ELF-1 (cell line): ENCODE results near the gene TPT1.
"Not testable (repeated sequence)": the region's sequence is repeated elsewhere in the genome, so short reads cannot be mapped to it uniquely, and the experiment has no call there.

Experiments used
- DNase-seq: peaks from one replicate; pipeline ENCODE4 v3.0.0-alpha.2; 2016; ENCODE audit warnings: low read depth, low spot score

Gene TPT1

DNA sequence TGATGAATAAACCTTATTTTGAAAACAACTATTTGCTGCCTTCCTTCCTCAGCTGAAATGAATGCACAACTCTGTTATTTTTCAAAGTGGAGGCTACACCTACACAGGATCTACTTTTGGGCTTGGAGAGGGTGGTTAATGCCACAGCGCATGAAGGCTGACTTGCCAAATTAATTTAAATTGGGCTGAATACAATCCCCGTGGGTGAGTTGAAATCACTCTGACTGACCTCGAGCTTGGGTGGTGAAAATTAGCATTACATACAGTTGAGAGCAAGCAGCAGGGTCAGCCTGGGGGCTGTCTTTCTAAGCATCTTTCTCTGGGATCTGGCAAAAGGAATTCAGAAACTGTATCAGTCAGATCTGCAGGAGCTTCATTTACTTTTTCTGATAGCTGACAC is 38.5 kb downstream of the TPT1 start:
- peak; percentile 30 for DNase-seq

DNA sequence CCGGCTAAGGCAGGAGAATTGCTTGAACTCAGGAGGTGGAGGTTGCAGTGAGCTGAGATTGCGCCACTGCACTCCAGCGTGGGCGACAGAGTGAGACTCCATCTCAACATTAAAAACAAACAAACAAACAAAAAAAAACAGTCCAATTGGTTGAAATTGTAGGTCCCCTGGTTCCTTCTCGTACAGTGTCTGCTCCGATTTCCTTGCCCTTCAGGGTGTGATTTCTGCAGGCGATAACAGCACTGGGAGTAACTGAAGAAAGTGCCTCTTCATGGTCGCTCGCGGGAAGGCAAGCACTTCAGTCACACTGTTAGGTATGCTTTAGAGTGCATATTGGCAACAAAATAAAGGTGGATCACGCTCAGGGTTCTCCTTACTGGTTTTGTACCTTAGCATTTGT is 39.7 kb downstream of the TPT1 start:
- no peak for DNase-seq

- no peak for DNase-seq
Measured at GRCh38 chr13:45300190-45300985, 40.6 kb downstream of the TPT1 start.

- no peak for DNase-seq
Measured at GRCh38 chr13:45299194-45299593, 41.8 kb downstream of the TPT1 start.

DNA sequence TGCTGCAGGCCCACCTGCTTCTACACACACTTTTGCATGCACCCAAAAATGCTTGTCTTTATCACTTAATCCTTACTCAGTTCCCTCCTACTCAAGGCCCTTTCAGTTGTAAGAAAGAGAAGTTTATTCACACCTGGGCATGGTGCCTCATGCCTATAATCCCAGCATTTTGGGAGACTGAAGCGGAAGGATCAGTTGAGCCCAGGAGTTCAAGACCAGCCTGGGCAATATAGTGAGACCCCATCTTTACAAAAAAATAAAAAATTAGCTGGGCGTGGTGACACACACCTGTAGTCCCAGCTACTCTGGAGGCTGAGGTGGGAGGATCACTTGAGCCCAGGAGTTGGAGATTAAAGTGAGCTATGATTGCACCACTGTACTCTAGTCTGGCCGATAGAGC is 42.4 kb downstream of the TPT1 start:
- DNase-seq, result not testable (repeated sequence)

DNA sequence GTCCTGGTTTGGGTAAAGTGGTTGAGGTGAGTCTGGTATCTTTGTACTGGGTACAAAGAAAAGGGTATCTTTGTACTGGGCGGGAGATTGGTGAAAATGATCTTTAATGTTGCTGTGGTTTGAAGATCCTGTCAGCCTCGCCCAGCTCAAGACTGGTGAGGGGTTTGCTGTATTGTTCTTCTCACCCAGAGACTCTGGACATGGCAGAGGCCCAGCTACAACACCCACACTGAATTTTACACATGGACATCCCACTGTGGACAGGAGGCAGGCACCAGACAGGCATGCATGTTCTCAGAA is 42.8 kb downstream of the TPT1 start:
- no peak for DNase-seq

DNA sequence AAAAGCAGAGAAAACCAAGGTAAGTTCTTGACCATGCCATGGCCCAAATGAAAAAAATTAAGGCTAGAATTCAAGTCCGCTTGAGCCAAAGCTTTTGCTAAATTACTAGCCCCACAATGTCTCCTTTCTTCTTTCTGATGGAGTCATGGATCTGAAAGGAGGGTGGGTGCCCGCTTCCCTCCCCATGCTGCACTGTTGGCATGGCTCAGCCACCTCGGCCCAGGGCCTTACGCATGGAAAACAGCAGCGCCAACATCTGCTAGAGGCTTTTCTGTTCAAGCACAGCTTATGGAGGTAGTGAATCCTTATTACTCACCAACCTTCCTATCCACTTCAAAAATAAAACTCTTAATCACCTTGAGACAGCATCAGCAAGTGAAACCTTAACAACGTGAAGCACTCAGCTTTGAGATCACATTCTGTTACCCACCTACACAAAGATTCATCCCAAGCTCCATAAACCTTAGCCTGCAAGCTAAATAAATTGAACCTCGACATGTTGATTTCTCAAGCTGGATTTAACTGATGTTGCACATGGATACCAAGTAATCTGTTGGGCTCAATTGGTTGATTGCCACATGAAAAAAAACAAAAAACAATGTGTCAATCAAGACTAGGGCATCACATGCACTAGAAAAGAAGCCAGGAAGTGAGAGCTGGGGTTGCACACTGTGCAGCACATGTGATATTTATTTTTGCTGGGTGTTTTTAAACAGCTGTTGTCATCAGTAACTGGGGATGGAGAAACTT is 43.4 kb downstream of the TPT1 start:
- DNase-seq, result no peak

GRCh38 chr13:45296259-45296658 is 44.7 kb downstream of the TPT1 start:
- DNase-seq, result no peak

DNA sequence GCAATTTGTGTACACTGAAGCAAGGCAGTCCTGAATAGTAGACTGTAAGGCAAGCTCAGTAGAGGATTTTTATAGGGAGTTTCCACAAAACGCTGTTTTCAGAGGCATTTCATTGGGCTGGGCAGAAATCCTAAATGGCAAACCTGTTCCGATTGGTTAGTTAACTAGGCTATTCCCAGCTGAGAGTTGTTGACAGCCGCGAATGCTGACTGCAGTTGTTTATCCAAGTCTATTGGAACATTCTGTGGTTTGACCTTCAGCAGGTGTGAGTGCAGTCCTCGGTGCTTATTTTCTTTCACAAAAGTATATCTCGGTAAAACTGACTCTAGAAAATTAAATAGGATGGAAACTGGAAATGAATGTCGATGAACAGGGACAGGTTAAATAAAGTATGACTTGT is 45.4 kb downstream of the TPT1 start:
- DNase-seq, result no peak

DNA sequence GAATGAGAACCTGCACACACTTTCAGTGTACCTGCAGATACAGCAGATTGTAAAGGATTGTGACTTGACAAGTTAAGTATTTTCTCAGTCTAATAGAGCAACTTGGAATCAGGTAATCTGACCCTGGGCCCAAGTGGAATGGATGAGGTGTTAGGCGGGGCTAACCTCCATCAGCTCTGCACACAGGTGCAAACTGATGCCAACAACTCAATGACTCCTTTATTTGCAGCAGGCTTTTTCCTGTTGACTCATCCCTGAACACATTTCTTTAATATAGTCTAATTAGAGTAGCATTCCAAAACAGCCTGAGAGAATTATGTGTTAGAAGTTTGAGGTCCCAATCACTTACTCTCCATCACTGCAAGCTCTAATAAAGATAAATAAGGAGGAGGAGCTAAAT is 48.8 kb downstream of the TPT1 start:
- DNase-seq, result no peak

DNA sequence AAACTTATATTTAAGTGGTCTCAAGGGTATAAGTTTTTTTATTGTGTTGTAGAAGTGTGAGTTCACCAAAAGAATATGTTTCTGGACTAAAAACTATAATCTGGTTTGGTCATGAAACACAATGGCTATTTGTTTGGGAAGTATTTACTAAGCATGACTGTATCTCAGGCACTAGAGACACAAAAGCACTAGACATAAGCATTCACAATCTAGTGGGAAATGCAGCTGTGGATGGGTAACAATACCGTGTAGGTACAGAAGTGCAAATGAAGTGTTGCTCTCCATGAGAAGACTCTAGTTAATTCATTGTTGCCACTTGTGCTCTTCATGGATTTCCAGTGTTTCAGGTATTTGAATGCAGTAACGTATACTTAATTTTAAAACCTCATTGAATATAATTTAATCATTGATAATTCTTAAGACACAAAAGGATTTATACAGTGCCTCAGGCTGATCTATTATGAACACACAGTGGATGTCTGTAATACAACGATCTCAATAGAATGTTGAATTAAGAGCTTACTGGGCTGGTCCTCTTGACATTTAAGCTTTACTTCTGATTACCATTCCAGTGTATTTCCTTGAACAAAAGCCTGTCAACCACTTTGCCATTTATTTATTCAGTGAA is 50.9 kb downstream of the TPT1 start:
- DNase-seq, result no peak
